Parathyroid adenoma (tissue), 2 donors: ENCODE data around the gene PAX3.

Experiments
- H2AFZ ChIP-seq: fragments of 300-600 bp; sonication (generic); one replicate; pipeline ENCODE4 v1.7.0; 2017; ENCODE audit warnings: antibody characterized with exemption, mild to moderate bottlenecking
- H3K27ac ChIP-seq: fragments of 300-600 bp; sonication (generic); one replicate; pipeline ENCODE4 v1.7.0; 2017
- H3K27me3 ChIP-seq: fragments of 300-600 bp; sonication (generic); one replicate; pipeline ENCODE4 v1.7.0; 2017; ENCODE audit warnings: low read length; ENCODE audit not compliant: control insufficient read depth, insufficient read depth
- H3K36me3 ChIP-seq: fragments of 300-600 bp; sonication (generic); one replicate; pipeline ENCODE4 v1.7.0; 2017; ENCODE audit warnings: low read length; ENCODE audit not compliant: control insufficient read depth, insufficient read depth
- H3K4me1 ChIP-seq: fragments of 300-600 bp; sonication (generic); one replicate; pipeline ENCODE4 v1.7.0; 2017; ENCODE audit warnings: control low read depth
- H3K4me2 ChIP-seq: fragments of 300-600 bp; sonication (generic); one replicate; pipeline ENCODE4 v1.7.0; 2017; ENCODE audit warnings: low read length
- H3K4me3 ChIP-seq: fragments of 300-600 bp; sonication (generic); one replicate; pipeline ENCODE4 v1.7.0; 2017; ENCODE audit warnings: low read depth, low read length
- H3K79me2 ChIP-seq: fragments of 300-600 bp; sonication (generic); one replicate; pipeline ENCODE4 v1.7.0; 2017; ENCODE audit warnings: control low read depth
- H3K9ac ChIP-seq: fragments of 300-600 bp; sonication (generic); one replicate; pipeline ENCODE4 v1.7.0; 2017; ENCODE audit warnings: mild to moderate bottlenecking
- H3K9me3 ChIP-seq: fragments of 300-600 bp; sonication (generic); one replicate; pipeline ENCODE4 v1.7.0; 2017; ENCODE audit warnings: low read length; ENCODE audit not compliant: control insufficient read depth
- TF ChIP-seq, protein P1 (sequence below): fragments of 300-600 bp; sonication (generic); IDR thresholded peaks from one replicate; pipeline ENCODE4 v1.7.0; 2017; ENCODE audit warnings: antibody characterized with exemption, mild to moderate bottlenecking
- donor health status: primary hyperparathyroidism.

The PAX3 gene

DNA sequence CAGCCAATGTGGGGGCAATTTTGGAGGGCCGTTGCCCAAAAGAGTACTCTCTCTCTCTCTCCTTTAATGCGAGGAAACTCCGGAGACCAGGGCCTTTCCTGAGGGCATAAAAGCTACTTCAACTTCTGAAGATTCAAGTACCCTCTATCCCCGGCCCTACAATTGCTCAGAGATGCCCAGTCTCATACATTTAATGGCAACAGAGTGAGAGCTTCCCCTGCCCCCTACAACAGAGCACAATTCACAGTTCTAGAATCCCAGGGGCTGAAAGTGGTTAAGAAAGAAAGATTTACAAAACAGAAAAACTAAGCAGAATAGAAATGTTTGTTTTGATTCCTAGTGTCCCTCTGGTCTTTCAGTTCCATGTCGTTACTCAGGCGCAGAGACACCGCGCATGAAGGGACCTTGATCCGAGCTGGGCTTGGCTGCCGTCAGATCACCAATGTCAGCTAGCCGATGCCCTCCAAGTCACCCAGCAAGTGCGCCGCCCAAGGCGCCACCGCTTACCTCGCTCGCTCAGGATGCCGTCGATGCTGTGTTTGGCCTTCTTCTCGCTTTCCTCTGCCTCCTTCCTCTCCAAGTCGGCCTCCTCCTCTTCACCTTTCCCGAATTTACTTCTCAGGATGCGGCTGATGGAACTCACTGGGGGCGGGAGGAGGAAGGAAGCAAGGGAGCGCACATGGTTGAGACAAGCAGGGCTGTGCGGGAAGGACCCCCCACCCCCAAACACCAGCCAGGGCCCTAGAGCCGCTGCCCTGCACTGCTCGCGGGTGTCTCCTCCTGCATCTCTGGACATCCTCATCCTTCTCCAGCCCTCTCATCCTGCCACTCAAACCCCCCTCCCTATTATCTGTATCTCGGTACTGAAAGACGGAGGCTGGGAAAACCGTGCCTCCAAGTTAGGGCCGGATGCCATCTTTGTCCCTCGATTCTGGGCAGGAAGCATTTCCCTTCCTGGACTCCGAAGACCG, 4.9 kb downstream of the PAX3 start:
- TF ChIP-seq, protein P1, sequence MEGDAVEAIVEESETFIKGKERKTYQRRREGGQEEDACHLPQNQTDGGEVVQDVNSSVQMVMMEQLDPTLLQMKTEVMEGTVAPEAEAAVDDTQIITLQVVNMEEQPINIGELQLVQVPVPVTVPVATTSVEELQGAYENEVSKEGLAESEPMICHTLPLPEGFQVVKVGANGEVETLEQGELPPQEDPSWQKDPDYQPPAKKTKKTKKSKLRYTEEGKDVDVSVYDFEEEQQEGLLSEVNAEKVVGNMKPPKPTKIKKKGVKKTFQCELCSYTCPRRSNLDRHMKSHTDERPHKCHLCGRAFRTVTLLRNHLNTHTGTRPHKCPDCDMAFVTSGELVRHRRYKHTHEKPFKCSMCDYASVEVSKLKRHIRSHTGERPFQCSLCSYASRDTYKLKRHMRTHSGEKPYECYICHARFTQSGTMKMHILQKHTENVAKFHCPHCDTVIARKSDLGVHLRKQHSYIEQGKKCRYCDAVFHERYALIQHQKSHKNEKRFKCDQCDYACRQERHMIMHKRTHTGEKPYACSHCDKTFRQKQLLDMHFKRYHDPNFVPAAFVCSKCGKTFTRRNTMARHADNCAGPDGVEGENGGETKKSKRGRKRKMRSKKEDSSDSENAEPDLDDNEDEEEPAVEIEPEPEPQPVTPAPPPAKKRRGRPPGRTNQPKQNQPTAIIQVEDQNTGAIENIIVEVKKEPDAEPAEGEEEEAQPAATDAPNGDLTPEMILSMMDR, result no peak
- Histone ChIP-seq H3K4me3 (no peak overlapping the region), H3K27ac (no peak overlapping the region), H3K79me2 (no peaks in the 10 kb centered on the region), H3K4me1 (no peaks in the 10 kb centered on the region), H3K4me2 (no peak overlapping the region), H3K36me3 (no peaks in the 10 kb centered on the region), H3K9me3 (no peaks in the 10 kb centered on the region), H2AFZ (no peak overlapping the region), H3K27me3 (peaks cover 35% of the 10 kb centered on the region), H3K9ac (no peak overlapping the region)

DNA sequence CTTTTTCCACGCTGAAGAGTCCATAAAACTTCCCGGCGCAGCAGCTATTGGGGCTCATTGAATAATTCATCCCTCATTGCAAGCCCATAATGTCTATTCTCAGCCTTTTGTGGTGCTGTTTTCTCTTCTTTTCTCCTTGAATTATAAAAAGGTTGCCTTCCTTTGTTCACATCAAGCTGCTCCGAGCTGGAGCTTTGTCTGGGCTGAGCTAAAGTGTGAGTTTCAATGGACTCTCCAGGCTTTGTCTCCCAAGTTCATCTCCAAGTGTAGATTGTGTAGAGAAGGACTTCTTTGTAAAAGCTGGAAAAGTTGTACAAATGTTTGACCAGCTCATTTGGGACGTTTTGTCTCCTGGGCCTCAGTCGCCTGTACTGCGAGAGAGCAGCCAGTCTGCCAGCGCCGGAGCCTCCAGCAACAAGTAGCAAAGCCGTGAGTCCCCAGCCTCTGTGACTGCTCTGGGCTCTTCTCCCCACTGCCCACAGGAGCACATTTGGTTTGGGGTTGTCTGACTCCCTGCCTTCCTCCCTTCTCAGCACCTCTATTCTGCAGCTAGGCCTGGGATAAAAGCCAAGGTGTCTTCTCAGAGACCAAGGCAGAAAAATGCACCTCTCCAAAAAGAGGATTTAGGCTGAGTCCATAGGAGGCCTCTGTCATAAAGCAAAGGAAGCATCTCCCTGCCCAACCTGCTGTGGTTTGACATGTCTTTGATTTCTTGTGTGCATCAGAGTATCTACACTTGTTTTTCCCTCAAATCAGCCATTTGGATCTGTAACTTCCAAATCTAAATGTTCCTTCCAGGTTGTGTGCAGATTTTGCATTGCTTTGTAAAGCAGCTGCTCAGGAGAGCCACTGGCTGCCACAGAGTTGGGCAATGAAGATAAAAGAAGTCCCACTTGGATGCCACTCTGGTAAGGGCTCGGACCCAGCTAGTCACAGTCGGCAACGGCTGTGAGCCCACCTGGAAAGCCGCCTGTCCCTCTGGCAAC, 6.4 kb downstream of the PAX3 start:
- Histone ChIP-seq H2AFZ (no peak overlapping the region), H3K36me3 (no peaks in the 10 kb centered on the region), H3K9ac (no peak overlapping the region), H3K9me3 (no peaks in the 10 kb centered on the region), H3K79me2 (no peaks in the 10 kb centered on the region), H3K27me3 (peaks cover 33% of the 10 kb centered on the region), H3K27ac (no peak overlapping the region), H3K4me3 (no peak overlapping the region), H3K4me1 (no peaks in the 10 kb centered on the region), H3K4me2 (no peak overlapping the region)
- TF ChIP-seq, protein P1, result no peak

DNA sequence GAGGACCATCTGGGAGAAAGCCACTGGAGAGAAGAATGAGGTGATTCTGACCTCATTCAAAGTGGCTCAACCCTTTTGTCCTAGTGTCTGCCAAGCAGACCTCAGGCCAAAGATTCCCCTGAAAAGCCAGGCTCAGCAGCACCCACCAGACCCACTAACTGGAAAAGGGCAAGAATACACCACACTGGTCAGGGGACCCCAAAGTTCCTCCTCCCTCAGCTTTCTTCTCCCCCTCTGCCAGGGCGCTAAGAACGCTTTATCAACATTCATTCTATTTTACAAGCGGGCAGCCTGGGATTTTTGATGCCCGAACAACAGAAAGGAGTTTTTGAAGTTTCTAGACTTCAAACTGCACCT, 7.3 kb downstream of the PAX3 start:
- Histone ChIP-seq H3K9me3 (no peaks in the 10 kb centered on the region), H3K9ac (no peak overlapping the region), H3K4me2 (no peak overlapping the region), H2AFZ (no peak overlapping the region), H3K27me3 (peaks cover 29% of the 10 kb centered on the region), H3K4me1 (no peaks in the 10 kb centered on the region), H3K79me2 (no peaks in the 10 kb centered on the region), H3K36me3 (no peaks in the 10 kb centered on the region), H3K4me3 (no peak overlapping the region), H3K27ac (no peak overlapping the region)
- TF ChIP-seq, protein P1, result no peak

- peaks cover 23% of the 10 kb centered on the region for H3K27me3 ChIP-seq
- TF ChIP-seq, protein P1, result no peak
These were observed 7.9 kb downstream of the PAX3 start for GRCh38 chr2:222290736-222291484.

More at GRCh38 chr2:222290736-222291484, 7.9 kb downstream of the PAX3 start:
- no peaks in the 10 kb centered on the region for H3K36me3 ChIP-seq
- H2AFZ ChIP-seq, result no peak overlapping the region
- H3K4me3 ChIP-seq, result no peak overlapping the region
- H3K4me2 ChIP-seq, result no peak overlapping the region
- H3K9ac ChIP-seq, result no peak overlapping the region
- H3K4me1 ChIP-seq, result no peaks in the 10 kb centered on the region
- H3K9me3 ChIP-seq, result no peaks in the 10 kb centered on the region
- H3K79me2 ChIP-seq, result no peaks in the 10 kb centered on the region
- H3K27ac ChIP-seq, result no peak overlapping the region
